Activated CD4-positive, alpha-beta T cell treated with anti-CD3 and anti-CD28 coated beads, Interleukin-2, amount 10 ng/mL, durations not matched to agents 7 days and 5 days (primary cell): ENCODE measurements around the gene LMF1. TPM values are rescaled to one million over a fixed set of nuclear protein-coding genes. Genes with fewer than 3 reads are reported as not detected.

Experiments used
- CTCF ChIA-PET: fragments of 350-600 bp; sonication (Branson Sonifier 250); formaldehyde crosslinking; loops from one replicate; lab custom pipeline; 2021; ENCODE audit warnings: antibody characterized with exemption; lab: Charles Lee
- POLR2A ChIA-PET: fragments of 350-600 bp; sonication (Branson Sonifier 250); formaldehyde crosslinking; loops from one replicate; lab custom pipeline; 2021; ENCODE audit warnings: antibody characterized with exemption; lab: Charles Lee
- DNase-seq: peaks from one replicate; pipeline ENCODE4 v3.0.0-alpha.2; 2020
- H3K27ac Mint-ChIP-seq: one replicate; pipeline ENCODE4 v1.8.0; 2021; ENCODE audit warnings: mild to moderate bottlenecking, moderate library complexity, mixed read lengths
- H3K27me3 Mint-ChIP-seq: one replicate; pipeline ENCODE4 v1.8.0; 2021; ENCODE audit warnings: mixed read lengths
- H3K36me3 Mint-ChIP-seq: one replicate; pipeline ENCODE4 v1.8.0; 2021; ENCODE audit warnings: low read depth, mixed read lengths
- H3K4me1 Mint-ChIP-seq: one replicate; pipeline ENCODE4 v1.8.0; 2021; ENCODE audit warnings: mixed read lengths
- H3K4me3 Mint-ChIP-seq: one replicate; pipeline ENCODE4 v1.8.0; 2021; ENCODE audit warnings: mild to moderate bottlenecking, moderate library complexity, mixed read lengths
- H3K9me3 Mint-ChIP-seq: one replicate; pipeline ENCODE4 v1.8.0; 2021; ENCODE audit warnings: mixed read lengths
- total RNA-seq, 2 experiments: library from RNA; stranded (reverse); gene quantifications; one replicate each; pipeline ENCODE4 v1.2.3, GENCODE V29; 2021

The LMF1 gene
- total RNA-seq, 2 experiments from 2014 or later = 20.5 to 23.0 TPM

GRCh38 chr16:900211-900610, 70.6 kb downstream of the LMF1 start:
- H3K36me3 Mint-ChIP-seq = peaks cover 1% of the 10 kb centered on the region
- ChIA-PET POLR2A (no interaction called here), CTCF (no interaction called here)
- peaks cover 3% of the 10 kb centered on the region for H3K9me3 Mint-ChIP-seq
- H3K4me3 Mint-ChIP-seq = no peak overlapping the region
- H3K27ac Mint-ChIP-seq = no peak overlapping the region
- H3K4me1 Mint-ChIP-seq = no peaks in the 10 kb centered on the region
- no peak for DNase-seq
- H3K27me3 Mint-ChIP-seq = no peaks in the 10 kb centered on the region

- CTCF ChIA-PET = no interaction called here
- Mint-ChIP-seq H3K27ac (no peak overlapping the region), H3K27me3 (no peaks in the 10 kb centered on the region), H3K4me3 (no peak overlapping the region), H3K36me3 (no peaks in the 10 kb centered on the region), H3K4me1 (no peaks in the 10 kb centered on the region), H3K9me3 (no peaks in the 10 kb centered on the region)
- no peak for DNase-seq
- POLR2A ChIA-PET = no interaction called here
Measured at GRCh38 chr16:899683-900060, 71.1 kb downstream of the LMF1 start.

GRCh38 chr16:898761-899682, 71.8 kb downstream of the LMF1 start:
- H3K36me3 Mint-ChIP-seq = no peaks in the 10 kb centered on the region
- no peaks in the 10 kb centered on the region for H3K27me3 Mint-ChIP-seq
- ChIA-PET CTCF (no interaction called here), POLR2A (no interaction called here)
- H3K9me3 Mint-ChIP-seq = no peaks in the 10 kb centered on the region
- H3K4me1 Mint-ChIP-seq = no peaks in the 10 kb centered on the region
- DNase-seq = no peak
- no peak overlapping the region for H3K4me3 Mint-ChIP-seq
- no peak overlapping the region for H3K27ac Mint-ChIP-seq

GRCh38 chr16:898216-898615, 72.6 kb downstream of the LMF1 start:
- H3K27me3 Mint-ChIP-seq = no peaks in the 10 kb centered on the region
- no peak overlapping the region for H3K4me3 Mint-ChIP-seq
- CTCF ChIA-PET = no interaction called here
- no peak for DNase-seq
- no peaks in the 10 kb centered on the region for H3K4me1 Mint-ChIP-seq
- H3K36me3 Mint-ChIP-seq = no peaks in the 10 kb centered on the region
- H3K27ac Mint-ChIP-seq = no peak overlapping the region
- no peaks in the 10 kb centered on the region for H3K9me3 Mint-ChIP-seq
- POLR2A ChIA-PET = no interaction called here

GRCh38 chr16:897701-898100, 73.1 kb downstream of the LMF1 start:
- POLR2A ChIA-PET = no interaction called here
- Mint-ChIP-seq H3K4me1 (no peaks in the 10 kb centered on the region), H3K36me3 (no peaks in the 10 kb centered on the region), H3K4me3 (no peak overlapping the region), H3K9me3 (no peaks in the 10 kb centered on the region), H3K27me3 (no peaks in the 10 kb centered on the region), H3K27ac (no peak overlapping the region)
- DNase-seq = no peak
- CTCF ChIA-PET = no interaction called here

- Mint-ChIP-seq H3K27me3 (no peaks in the 10 kb centered on the region), H3K36me3 (no peaks in the 10 kb centered on the region), H3K4me3 (no peak overlapping the region), H3K9me3 (no peaks in the 10 kb centered on the region), H3K27ac (peak overlapping the region; percentile 44), H3K4me1 (no peaks in the 10 kb centered on the region)
- ChIA-PET CTCF (no interaction called here), POLR2A (no interaction called here)
- DNase-seq = no peak
Measured at GRCh38 chr16:897200-897543, 73.6 kb downstream of the LMF1 start.

- H3K4me3 Mint-ChIP-seq = no peak overlapping the region
- DNase-seq = no peak
- H3K9me3 Mint-ChIP-seq = no peaks in the 10 kb centered on the region
- no peaks in the 10 kb centered on the region for H3K4me1 Mint-ChIP-seq
- no peaks in the 10 kb centered on the region for H3K27me3 Mint-ChIP-seq
- no peaks in the 10 kb centered on the region for H3K36me3 Mint-ChIP-seq
- ChIA-PET POLR2A (no interaction called here), CTCF (no interaction called here)
- peak overlapping the region; percentile 44 for H3K27ac Mint-ChIP-seq
Measured at GRCh38 chr16:896261-897199, 74.3 kb downstream of the LMF1 start.

- DNase-seq = no peak
- Mint-ChIP-seq H3K27me3 (no peaks in the 10 kb centered on the region), H3K36me3 (no peaks in the 10 kb centered on the region), H3K4me1 (no peaks in the 10 kb centered on the region), H3K27ac (no peak overlapping the region), H3K9me3 (no peaks in the 10 kb centered on the region), H3K4me3 (no peak overlapping the region)
- ChIA-PET POLR2A (no interaction called here), CTCF (no interaction called here)
Measured at GRCh38 chr16:895371-895770, 75.4 kb downstream of the LMF1 start.

- no peak for DNase-seq
- no peak overlapping the region for H3K27ac Mint-ChIP-seq
- no peaks in the 10 kb centered on the region for H3K9me3 Mint-ChIP-seq
- CTCF ChIA-PET = no interaction called here
- no peaks in the 10 kb centered on the region for H3K36me3 Mint-ChIP-seq
- no peak overlapping the region for H3K4me3 Mint-ChIP-seq
- no peaks in the 10 kb centered on the region for H3K27me3 Mint-ChIP-seq
- no peaks in the 10 kb centered on the region for H3K4me1 Mint-ChIP-seq
- POLR2A ChIA-PET = no interaction called here
Measured at GRCh38 chr16:894841-895240, 75.9 kb downstream of the LMF1 start.

GRCh38 chr16:894136-894535, 76.6 kb downstream of the LMF1 start:
- H3K4me3 Mint-ChIP-seq = no peak overlapping the region
- CTCF ChIA-PET = no interaction called here
- H3K9me3 Mint-ChIP-seq = no peaks in the 10 kb centered on the region
- DNase-seq = no peak
- no peak overlapping the region for H3K27ac Mint-ChIP-seq
- no peaks in the 10 kb centered on the region for H3K36me3 Mint-ChIP-seq
- H3K27me3 Mint-ChIP-seq = no peaks in the 10 kb centered on the region
- no peaks in the 10 kb centered on the region for H3K4me1 Mint-ChIP-seq
- POLR2A ChIA-PET = no interaction called here

- H3K27me3 Mint-ChIP-seq = no peaks in the 10 kb centered on the region
- no peaks in the 10 kb centered on the region for H3K9me3 Mint-ChIP-seq
- no peak overlapping the region for H3K4me3 Mint-ChIP-seq
- no peaks in the 10 kb centered on the region for H3K36me3 Mint-ChIP-seq
- CTCF ChIA-PET = no interaction called here
- POLR2A ChIA-PET = no interaction called here
- no peak overlapping the region for H3K27ac Mint-ChIP-seq
- no peak for DNase-seq
- no peaks in the 10 kb centered on the region for H3K4me1 Mint-ChIP-seq
Measured at GRCh38 chr16:893360-893759, 77.4 kb downstream of the LMF1 start.

GRCh38 chr16:892536-893255, 78.1 kb downstream of the LMF1 start:
- DNase-seq = no peak
- ChIA-PET CTCF (no interaction called here), POLR2A (no interaction called here)
- Mint-ChIP-seq H3K27me3 (no peaks in the 10 kb centered on the region), H3K4me3 (no peak overlapping the region), H3K9me3 (no peaks in the 10 kb centered on the region), H3K36me3 (no peaks in the 10 kb centered on the region), H3K4me1 (no peaks in the 10 kb centered on the region), H3K27ac (no peak overlapping the region)

- Mint-ChIP-seq H3K4me1 (no peaks in the 10 kb centered on the region), H3K4me3 (no peak overlapping the region), H3K9me3 (no peaks in the 10 kb centered on the region), H3K36me3 (no peaks in the 10 kb centered on the region), H3K27ac (no peak overlapping the region), H3K27me3 (no peaks in the 10 kb centered on the region)
- DNase-seq = no peak
- POLR2A ChIA-PET = no interaction called here
- CTCF ChIA-PET = interaction anchor here (0.6 kb wide), 1 partner anchor 151 kb away, joined by 3 read pairs; no protein-coding TSS in a partner anchor
Measured at GRCh38 chr16:892006-892405, 78.8 kb downstream of the LMF1 start.
